Hepatocyte (in vitro differentiated cells): ENCODE results near the gene WNT11. TPM values are rescaled to one million over a fixed set of nuclear protein-coding genes. Genes with fewer than 3 reads are reported as not detected.

Source experiments
- DNase-seq: peaks from one replicate; pipeline ENCODE4 v3.0.0-alpha.2; 2016; ENCODE audit warnings: low spot score
- H2AFZ ChIP-seq: fragments of 200-600 bp; sonication (generic); 2 replicates; pipeline ENCODE4 v1.6.0; 2016; ENCODE audit warnings: antibody characterized with exemption, mild to moderate bottlenecking
- H3K27ac ChIP-seq: fragments of 200-600 bp; sonication (generic); 2 replicates; pipeline ENCODE4 v1.5.1; 2016; ENCODE audit warnings: mild to moderate bottlenecking
- H3K27me3 ChIP-seq: fragments of 200-600 bp; sonication (generic); 2 replicates; pipeline ENCODE4 v1.6.1; 2016
- H3K36me3 ChIP-seq: fragments of 200-600 bp; sonication (generic); replicated peaks from 2 replicates; pipeline ENCODE4 v1.5.1; 2016; ENCODE audit warnings: low read depth; ENCODE audit not compliant: insufficient read depth
- H3K4me1 ChIP-seq: fragments of 200-600 bp; sonication (generic); 2 replicates; pipeline ENCODE4 v1.5.1; 2016; ENCODE audit warnings: mild to moderate bottlenecking, moderate library complexity; ENCODE audit not compliant: insufficient read depth
- H3K4me2 ChIP-seq: fragments of 200-600 bp; sonication (generic); 2 replicates; pipeline ENCODE4 v1.6.0; 2016
- H3K4me3 ChIP-seq: fragments of 200-600 bp; sonication (generic); 2 replicates; pipeline ENCODE4 v1.5.1; 2016; ENCODE audit warnings: mild to moderate bottlenecking
- H3K79me2 ChIP-seq: fragments of 200-600 bp; sonication (generic); 2 replicates; pipeline ENCODE4 v1.6.0; 2017; ENCODE audit warnings: mild to moderate bottlenecking
- H3K9me2 ChIP-seq: fragments of 200-600 bp; sonication (generic); replicated peaks from 2 replicates; pipeline ENCODE4 v1.6.0; 2017; ENCODE audit warnings: mild to moderate bottlenecking; ENCODE audit not compliant: insufficient read depth
- H3K9me3 ChIP-seq: fragments of 200-600 bp; sonication (generic); 2 replicates; pipeline ENCODE4 v1.5.1; 2016; ENCODE audit warnings: low read depth, mild to moderate bottlenecking
- H4K20me1 ChIP-seq: fragments of 200-600 bp; sonication (generic); 2 replicates; pipeline ENCODE4 v1.6.0; 2016; ENCODE audit warnings: mild to moderate bottlenecking; ENCODE audit not compliant: insufficient read depth, poor library complexity, severe bottlenecking
- EZH2 ChIP-seq: fragments of 200-600 bp; sonication (generic); IDR thresholded peaks from 2 replicates; pipeline ENCODE4 v1.6.1; 2016; ENCODE audit warnings: antibody characterized with exemption, mild to moderate bottlenecking, borderline replicate concordance
- EZH2phosphoT487 ChIP-seq: fragments of 200-600 bp; sonication (generic); IDR thresholded peaks from one replicate; pipeline ENCODE4 v1.6.1; 2018; ENCODE audit warnings: antibody characterized with exemption, mild to moderate bottlenecking, low read depth, moderate library complexity; ENCODE audit not compliant: unreplicated experiment, severe bottlenecking
- WGBS: methylation state at CpG from one replicate; pipeline ENCODE4 v1.1.6; 2016; ENCODE audit warnings: low lambda C conversion rate; ENCODE audit errors: missing lambda C conversion rate; 5-methylcytosine and 5-hydroxymethylcytosine counted together
- polyA plus RNA-seq: library from polyadenylated mRNA; unstranded; fragments of >200 nt; fragmentation: Nextera tagmentation; extraction: Ambion mirVana; gene quantifications from 2 replicates; pipeline ENCODE4 v1.2.1, GENCODE V29; 2016
- total RNA-seq: library from RNA; depleted of rRNA; stranded (reverse); fragments of >200 nt; gene quantifications from 2 replicates; pipeline ENCODE4 v1.2.3, GENCODE V29; 2014
- TF ChIP-seq, protein P1 (sequence below): fragments of 200-600 bp; sonication (generic); IDR thresholded peaks from 2 replicates; pipeline ENCODE4 v1.5.1; 2016; ENCODE audit warnings: antibody characterized with exemption, mild to moderate bottlenecking; ENCODE audit not compliant: poor library complexity

The WNT11 gene
- total and polyA plus RNA-seq, 2 experiments from 2014 or later: 16.4 to 19.1 TPM

DNA sequence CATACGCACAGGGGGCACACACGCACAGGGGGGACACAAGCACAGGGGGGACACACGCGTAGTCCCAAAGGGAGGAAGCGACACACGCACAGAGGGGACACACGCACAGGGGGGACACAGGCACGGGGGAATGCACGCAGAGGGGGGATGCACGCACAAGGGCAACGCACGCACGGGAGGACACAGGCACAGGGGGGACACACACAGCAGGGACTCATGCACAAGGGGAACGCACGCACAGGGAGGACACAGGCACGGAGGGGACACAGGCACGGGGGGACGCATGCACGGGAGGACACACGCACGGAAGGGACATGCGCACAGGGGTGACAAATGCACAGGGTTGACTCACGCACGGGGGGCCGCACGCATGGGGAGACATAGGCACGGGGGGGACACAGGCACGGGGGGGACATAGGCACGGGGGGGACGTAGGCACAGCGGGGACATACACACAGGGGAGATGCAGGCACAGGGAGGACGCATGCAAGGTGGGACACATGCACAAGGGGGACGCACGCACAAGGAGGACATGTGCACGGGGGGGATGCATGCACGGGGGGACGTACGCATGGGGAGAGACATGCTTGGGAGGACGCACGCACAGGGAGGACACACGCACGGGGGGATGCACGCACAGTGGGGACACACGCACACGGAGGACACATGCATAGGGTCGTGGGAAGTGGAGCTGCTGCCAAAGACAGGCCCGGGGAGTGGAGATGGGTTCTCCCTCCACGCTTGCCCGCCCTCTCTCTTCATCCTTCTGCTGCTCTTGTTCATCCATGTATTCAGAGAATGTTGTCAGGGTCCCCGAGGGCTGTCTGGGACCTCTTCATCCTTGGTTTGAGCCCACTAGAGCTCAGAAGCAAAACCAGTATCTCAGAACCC is 41.2 kb downstream of the WNT11 start:
- no peaks in the 10 kb centered on the region for H3K79me2 ChIP-seq
- no peaks in the 10 kb centered on the region for H3K27me3 ChIP-seq
- H3K4me3 ChIP-seq: no peak overlapping the region
- WGBS: 95% methylated on average over 18 of the region's 50 CpGs
- no peaks in the 10 kb centered on the region for H3K9me2 ChIP-seq
- no peak overlapping the region for H3K27ac ChIP-seq
- no peak for TF ChIP-seq EZH2
- no peak for TF ChIP-seq EZH2phosphoT487
- TF ChIP-seq, protein P1, sequence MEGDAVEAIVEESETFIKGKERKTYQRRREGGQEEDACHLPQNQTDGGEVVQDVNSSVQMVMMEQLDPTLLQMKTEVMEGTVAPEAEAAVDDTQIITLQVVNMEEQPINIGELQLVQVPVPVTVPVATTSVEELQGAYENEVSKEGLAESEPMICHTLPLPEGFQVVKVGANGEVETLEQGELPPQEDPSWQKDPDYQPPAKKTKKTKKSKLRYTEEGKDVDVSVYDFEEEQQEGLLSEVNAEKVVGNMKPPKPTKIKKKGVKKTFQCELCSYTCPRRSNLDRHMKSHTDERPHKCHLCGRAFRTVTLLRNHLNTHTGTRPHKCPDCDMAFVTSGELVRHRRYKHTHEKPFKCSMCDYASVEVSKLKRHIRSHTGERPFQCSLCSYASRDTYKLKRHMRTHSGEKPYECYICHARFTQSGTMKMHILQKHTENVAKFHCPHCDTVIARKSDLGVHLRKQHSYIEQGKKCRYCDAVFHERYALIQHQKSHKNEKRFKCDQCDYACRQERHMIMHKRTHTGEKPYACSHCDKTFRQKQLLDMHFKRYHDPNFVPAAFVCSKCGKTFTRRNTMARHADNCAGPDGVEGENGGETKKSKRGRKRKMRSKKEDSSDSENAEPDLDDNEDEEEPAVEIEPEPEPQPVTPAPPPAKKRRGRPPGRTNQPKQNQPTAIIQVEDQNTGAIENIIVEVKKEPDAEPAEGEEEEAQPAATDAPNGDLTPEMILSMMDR: no peak
- H3K4me1 ChIP-seq: peaks cover 24% of the 10 kb centered on the region
- H3K9me3 ChIP-seq: no peaks in the 10 kb centered on the region
- no peak overlapping the region for H3K4me2 ChIP-seq
- no peaks in the 10 kb centered on the region for H4K20me1 ChIP-seq
- no peaks in the 10 kb centered on the region for H3K36me3 ChIP-seq
- DNase-seq: no peak
- H2AFZ ChIP-seq: no peak overlapping the region

DNA sequence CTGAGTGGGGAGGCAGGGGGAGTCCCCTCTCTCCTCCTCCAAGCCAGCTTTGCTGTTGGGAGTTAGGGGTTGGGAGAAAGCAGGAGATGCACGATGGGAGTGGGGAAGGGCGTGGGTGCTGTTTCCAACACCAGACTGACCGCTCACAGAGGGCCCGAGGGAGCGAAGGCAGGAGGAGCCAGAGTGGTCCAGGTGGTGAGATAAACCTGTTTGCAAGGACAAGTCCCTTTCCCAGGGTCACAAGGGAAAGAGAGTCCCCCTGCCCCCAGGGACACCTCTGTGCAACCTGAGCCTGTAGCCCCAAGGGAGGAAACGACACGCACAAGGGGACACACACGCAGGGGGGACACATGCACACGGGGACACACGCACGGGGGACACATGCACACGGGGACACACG is 42.2 kb downstream of the WNT11 start:
- Histone ChIP-seq H4K20me1 (no peaks in the 10 kb centered on the region), H3K36me3 (no peaks in the 10 kb centered on the region), H3K4me2 (no peak overlapping the region), H3K79me2 (no peaks in the 10 kb centered on the region), H2AFZ (no peak overlapping the region), H3K4me1 (peaks cover 24% of the 10 kb centered on the region), H3K27ac (no peak overlapping the region), H3K9me2 (no peaks in the 10 kb centered on the region), H3K27me3 (no peaks in the 10 kb centered on the region), H3K4me3 (no peak overlapping the region), H3K9me3 (no peaks in the 10 kb centered on the region)
- WGBS: 85% methylated on average over 7 of the region's 13 CpGs
- no peak for TF ChIP-seq EZH2
- TF ChIP-seq, protein P1: no peak
- no peak for TF ChIP-seq EZH2phosphoT487
- DNase-seq: no peak

DNA sequence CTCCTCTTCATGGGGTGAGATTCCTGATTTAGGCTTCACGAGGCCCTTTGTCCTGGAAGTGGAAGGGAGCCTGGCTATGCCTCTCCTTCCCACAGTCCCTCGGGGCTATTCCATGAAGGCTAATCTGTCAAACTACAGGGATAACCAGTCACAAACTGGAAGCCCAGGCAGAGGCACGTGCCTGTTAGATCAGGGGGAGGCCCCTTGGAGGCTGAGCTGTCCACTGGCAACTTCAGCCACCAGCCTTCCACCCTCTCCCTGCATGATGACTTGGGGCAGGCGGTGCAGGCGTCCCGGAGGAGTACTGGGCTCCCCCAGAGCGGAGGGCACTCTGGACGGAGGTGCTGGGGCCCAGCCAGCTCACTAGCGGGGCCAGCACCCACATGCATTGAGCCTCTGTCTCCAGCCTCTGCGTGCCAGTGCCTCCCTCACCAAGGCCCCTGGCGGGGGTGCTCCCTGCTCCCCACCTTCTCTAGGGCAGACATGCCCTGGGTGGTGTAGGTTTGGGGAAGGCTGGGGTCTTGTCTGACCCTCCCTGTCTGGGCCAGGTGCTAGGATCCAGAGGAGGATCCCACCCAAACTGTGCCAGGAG is 42.9 kb downstream of the WNT11 start:
- no peaks in the 10 kb centered on the region for H3K36me3 ChIP-seq
- H2AFZ ChIP-seq: no peak overlapping the region
- H3K9me2 ChIP-seq: no peaks in the 10 kb centered on the region
- H4K20me1 ChIP-seq: no peaks in the 10 kb centered on the region
- H3K4me3 ChIP-seq: no peak overlapping the region
- TF ChIP-seq EZH2phosphoT487: no peak
- TF ChIP-seq EZH2: no peak
- TF ChIP-seq, protein P1: no peak
- no peaks in the 10 kb centered on the region for H3K79me2 ChIP-seq
- WGBS: 92% methylated on average over 11 of the region's 11 CpGs
- no peak overlapping the region for H3K4me2 ChIP-seq
- no peak overlapping the region for H3K27ac ChIP-seq
- no peak for DNase-seq
- no peaks in the 10 kb centered on the region for H3K9me3 ChIP-seq
- no peaks in the 10 kb centered on the region for H3K27me3 ChIP-seq
- peaks cover 24% of the 10 kb centered on the region for H3K4me1 ChIP-seq
